ENCODE measurements around the gene PSMC3. TPM values are rescaled to one million over a fixed set of nuclear protein-coding genes. Genes with fewer than 3 reads are reported as not detected.

PSMC3 gene
- total RNA-seq, 1 donor from 2014 or later: 130 TPM

DNA sequence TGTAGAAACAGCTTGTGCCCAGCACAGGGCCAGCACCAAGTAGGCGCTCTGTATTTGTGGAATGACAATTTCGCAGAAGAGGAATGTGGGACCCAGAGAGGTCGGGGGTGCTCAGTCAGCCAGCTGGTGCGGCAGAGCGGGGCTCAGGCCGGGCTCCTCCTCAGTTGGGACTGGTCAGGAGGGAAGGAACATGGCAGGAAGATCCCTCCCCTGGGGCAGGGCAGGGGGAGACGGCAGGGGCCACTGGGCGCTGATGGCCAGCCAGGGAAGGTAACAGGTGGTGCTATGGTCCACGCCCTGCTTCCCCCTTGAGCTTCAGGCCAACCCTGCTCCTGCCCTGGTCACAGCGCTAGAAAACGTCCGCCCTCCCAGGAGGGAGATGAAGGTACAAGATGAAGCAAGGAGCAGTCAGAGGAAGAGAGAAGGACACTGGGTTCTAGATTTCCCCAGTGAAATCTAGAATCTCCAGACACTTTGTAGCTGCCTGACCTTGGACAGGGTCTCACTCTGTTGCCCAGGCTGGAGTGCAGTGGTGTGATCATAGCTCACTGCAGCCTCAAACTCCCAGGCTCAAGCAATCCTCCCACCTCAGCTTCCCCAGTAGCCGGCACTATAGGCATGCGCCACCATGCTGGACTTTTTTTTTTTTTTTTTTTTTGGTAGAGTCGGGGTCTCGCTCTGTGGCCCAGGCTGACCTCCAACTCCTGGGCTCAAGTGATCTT lies 34.4 kb downstream of the PSMC3 start:
- H3K9me3 ChIP-seq (ENCODE audit: insufficient read depth, low read depth, low read length): no peaks in the 10 kb centered on the region
- H3K4me1 Mint-ChIP-seq (ENCODE audit: low read depth, unreplicated experiment): peaks cover 17% of the 10 kb centered on the region
- H3K4me3 ChIP-seq (ENCODE audit: insufficient read depth, low read depth, low read length): no peak overlapping the region
- H3K36me3 ChIP-seq (ENCODE audit: insufficient read depth, low read length): no peaks in the 10 kb centered on the region
- H3K27ac ChIP-seq (ENCODE audit: low read depth, low read length): no peak overlapping the region
- FAIRE-seq (no peak), DNase-seq (ENCODE audit: low read depth) (no peak)
- no peaks in the 10 kb centered on the region for H3K79me2 ChIP-seq (ENCODE audit: insufficient read depth, low read length)
- no peaks in the 10 kb centered on the region for H3K27me3 Mint-ChIP-seq (ENCODE audit: low read depth, unreplicated experiment)
- H2AFZ ChIP-seq (ENCODE audit: low read depth, low read length): no peak overlapping the region
- H3K27ac Mint-ChIP-seq (ENCODE audit: unreplicated experiment): peak overlapping the region; percentile 34
- H3K9me3 Mint-ChIP-seq (ENCODE audit: unreplicated experiment): no peaks in the 10 kb centered on the region
- TF ChIP-seq EZH2 (IDR thresholded peaks at IDR 0.05; ENCODE audit: insufficient read depth, low read length) (no peak), CTCF (IDR thresholded peaks at IDR 0.05; ENCODE audit: insufficient read depth, low read depth, low read length) (no peak)
- peaks cover 6% of the 10 kb centered on the region for H3K4me1 ChIP-seq (ENCODE audit: insufficient read depth, low read length)
- H4K20me1 ChIP-seq (ENCODE audit: insufficient read depth, low read length): no peaks in the 10 kb centered on the region
- H3K9ac ChIP-seq (ENCODE audit: low read length): no peak overlapping the region
- no peak overlapping the region for H3K4me2 ChIP-seq (ENCODE audit: low read length)
- H3K36me3 Mint-ChIP-seq (ENCODE audit: low read depth, unreplicated experiment): no peaks in the 10 kb centered on the region
- H3K27me3 ChIP-seq (ENCODE audit: insufficient read depth, low read length): no peaks in the 10 kb centered on the region
- H3K4me3 Mint-ChIP-seq (ENCODE audit: unreplicated experiment): no peak overlapping the region

DNA sequence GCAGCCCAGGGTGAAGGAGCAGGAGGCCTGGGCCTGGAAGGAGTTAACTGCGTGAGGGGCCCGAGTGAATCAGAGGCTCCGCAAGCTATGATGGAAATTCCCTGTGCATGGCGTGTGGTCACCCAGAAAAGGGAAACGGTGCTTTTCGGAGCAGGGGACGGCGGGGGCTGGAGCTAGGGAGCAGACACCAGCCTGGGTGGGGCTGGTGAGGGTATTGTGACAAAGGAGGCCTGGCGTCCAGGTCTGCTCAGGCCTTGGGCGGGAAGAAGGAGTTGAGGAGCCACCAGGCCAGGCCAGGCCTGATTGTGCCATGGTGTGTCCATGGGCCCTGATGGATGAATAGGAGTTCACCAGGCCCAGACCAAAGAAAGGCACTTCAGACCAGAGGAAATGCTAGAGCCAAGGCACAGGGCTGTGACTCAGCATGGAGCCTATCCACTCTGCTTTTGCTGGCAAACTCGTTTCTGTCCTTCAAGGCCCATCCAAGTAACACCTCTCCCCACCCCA lies 35.1 kb downstream of the PSMC3 start:
- no peaks in the 10 kb centered on the region for H3K79me2 ChIP-seq (ENCODE audit: insufficient read depth, low read length)
- no peaks in the 10 kb centered on the region for H4K20me1 ChIP-seq (ENCODE audit: insufficient read depth, low read length)
- no peak overlapping the region for H3K4me3 ChIP-seq (ENCODE audit: insufficient read depth, low read depth, low read length)
- peaks cover 6% of the 10 kb centered on the region for H3K4me1 ChIP-seq (ENCODE audit: insufficient read depth, low read length)
- Mint-ChIP-seq H3K4me1 (ENCODE audit: low read depth, unreplicated experiment) (peaks cover 17% of the 10 kb centered on the region), H3K36me3 (ENCODE audit: low read depth, unreplicated experiment) (no peaks in the 10 kb centered on the region), H3K9me3 (ENCODE audit: unreplicated experiment) (no peaks in the 10 kb centered on the region), H3K27ac (ENCODE audit: unreplicated experiment) (peak overlapping the region; percentile 75), H3K27me3 (ENCODE audit: low read depth, unreplicated experiment) (no peaks in the 10 kb centered on the region), H3K4me3 (ENCODE audit: unreplicated experiment) (no peak overlapping the region)
- no peaks in the 10 kb centered on the region for H3K36me3 ChIP-seq (ENCODE audit: insufficient read depth, low read length)
- no peak for FAIRE-seq
- no peak for TF ChIP-seq CTCF (IDR thresholded peaks at IDR 0.05; ENCODE audit: insufficient read depth, low read depth, low read length)
- TF ChIP-seq EZH2 (IDR thresholded peaks at IDR 0.05; ENCODE audit: insufficient read depth, low read length): no peak
- H3K9ac ChIP-seq (ENCODE audit: low read length): no peak overlapping the region
- no peak overlapping the region for H3K27ac ChIP-seq (ENCODE audit: low read depth, low read length)
- H3K9me3 ChIP-seq (ENCODE audit: insufficient read depth, low read depth, low read length): no peaks in the 10 kb centered on the region
- H3K27me3 ChIP-seq (ENCODE audit: insufficient read depth, low read length): no peaks in the 10 kb centered on the region
- no peak overlapping the region for H3K4me2 ChIP-seq (ENCODE audit: low read length)
- no peak overlapping the region for H2AFZ ChIP-seq (ENCODE audit: low read depth, low read length)
- DNase-seq (ENCODE audit: low read depth): no peak

GRCh38 chr11:47390422-47390760 lies 35.8 kb downstream of the PSMC3 start:
- no peak overlapping the region for H2AFZ ChIP-seq (ENCODE audit: low read depth, low read length)
- H3K27me3 Mint-ChIP-seq (ENCODE audit: low read depth, unreplicated experiment): no peaks in the 10 kb centered on the region
- no peak for TF ChIP-seq EZH2 (IDR thresholded peaks at IDR 0.05; ENCODE audit: insufficient read depth, low read length)
- TF ChIP-seq CTCF (IDR thresholded peaks at IDR 0.05; ENCODE audit: insufficient read depth, low read depth, low read length): no peak
- no peaks in the 10 kb centered on the region for H4K20me1 ChIP-seq (ENCODE audit: insufficient read depth, low read length)
- DNase-seq (ENCODE audit: low read depth) (no peak), FAIRE-seq (no peak)
- no peak overlapping the region for H3K9ac ChIP-seq (ENCODE audit: low read length)
- H3K36me3 ChIP-seq (ENCODE audit: insufficient read depth, low read length): no peaks in the 10 kb centered on the region
- no peak overlapping the region for H3K27ac ChIP-seq (ENCODE audit: low read depth, low read length)
- H3K4me3 Mint-ChIP-seq (ENCODE audit: unreplicated experiment): no peak overlapping the region
- H3K4me1 Mint-ChIP-seq (ENCODE audit: low read depth, unreplicated experiment): peaks cover 17% of the 10 kb centered on the region
- H3K4me1 ChIP-seq (ENCODE audit: insufficient read depth, low read length): peaks cover 6% of the 10 kb centered on the region
- no peaks in the 10 kb centered on the region for H3K79me2 ChIP-seq (ENCODE audit: insufficient read depth, low read length)
- H3K36me3 Mint-ChIP-seq (ENCODE audit: low read depth, unreplicated experiment): no peaks in the 10 kb centered on the region
- H3K4me2 ChIP-seq (ENCODE audit: low read length): no peak overlapping the region
- no peaks in the 10 kb centered on the region for H3K27me3 ChIP-seq (ENCODE audit: insufficient read depth, low read length)
- H3K9me3 ChIP-seq (ENCODE audit: insufficient read depth, low read depth, low read length): no peaks in the 10 kb centered on the region
- H3K9me3 Mint-ChIP-seq (ENCODE audit: unreplicated experiment): no peaks in the 10 kb centered on the region
- H3K4me3 ChIP-seq (ENCODE audit: insufficient read depth, low read depth, low read length): no peak overlapping the region
- no peak overlapping the region for H3K27ac Mint-ChIP-seq (ENCODE audit: unreplicated experiment)

Data from astrocyte (in vitro differentiated cells and primary cell).